Small intestine (tissue), 7 donors: ENCODE measurements around the gene CEP192. TPM values are rescaled to one million over a fixed set of nuclear protein-coding genes. Genes with fewer than 3 reads are reported as not detected.

Source experiments
- DNase-seq, 2 donors: peaks; one replicate each; pipeline versions ENCODE4 v3.0.0 to v3.0.0-alpha.2; 2013
- FAIRE-seq: peaks from 2 replicates; lab custom pipeline; 2012; peaks lifted over from hg19 to GRCh38; lab: Jason Lieb, UNC
- H3K27ac ChIP-seq, 3 donors: one replicate each; pipeline ENCODE4 v1.5.1; 2013; ENCODE audit warnings: low read length in 2 of 3, mild to moderate bottlenecking in 2 of 3, control low read depth in 1 of 3, inconsistent platforms in 1 of 3, low read depth in 1 of 3, moderate library complexity in 1 of 3
- H3K27me3 ChIP-seq, 3 donors: one replicate each; pipeline ENCODE4 v1.6.1; 2013; ENCODE audit warnings: low read length in 3 of 3, inconsistent platforms in 1 of 3; ENCODE audit not compliant: control insufficient read depth in 3 of 3, insufficient read depth in 3 of 3
- H3K36me3 ChIP-seq, 3 donors: one replicate each; pipeline ENCODE4 v1.6.1; 2013; ENCODE audit warnings: low read length in 3 of 3, inconsistent platforms in 1 of 3, low read depth in 1 of 3, mild to moderate bottlenecking in 1 of 3, moderate library complexity in 1 of 3; ENCODE audit not compliant: control insufficient read depth in 3 of 3, insufficient read depth in 2 of 3
- H3K4me1 ChIP-seq, 3 donors: one replicate each; pipeline ENCODE4 v1.6.1; 2013; ENCODE audit warnings: low read length in 2 of 3, inconsistent platforms in 1 of 3, low read depth in 1 of 3, mild to moderate bottlenecking in 1 of 3, moderate library complexity in 1 of 3; ENCODE audit not compliant: control insufficient read depth in 3 of 3, insufficient read depth in 2 of 3
- H3K4me3 ChIP-seq, 3 donors: one replicate each; pipeline ENCODE4 v1.5.1; 2013; ENCODE audit warnings: low read length in 3 of 3, control low read depth in 1 of 3, inconsistent platforms in 1 of 3, low read depth in 1 of 3, mild to moderate bottlenecking in 1 of 3, moderate library complexity in 1 of 3
- H3K9me3 ChIP-seq, 2 donors: one replicate each; pipeline ENCODE4 v1.6.1; 2013; ENCODE audit warnings: low read depth in 1 of 2, low read length in 1 of 2; ENCODE audit not compliant: control insufficient read depth in 2 of 2, insufficient read depth in 1 of 2
- WGBS, 3 donors: extraction: QIAGEN DNeasy Blood & Tissue Kit; methylation state at CpG; one replicate each; pipeline ENCODE4 v1.1.7; 2013; 5-methylcytosine and 5-hydroxymethylcytosine counted together
- polyA plus RNA-seq, 4 donors: library from polyadenylated mRNA; stranded (reverse) in 3 of 4; unstranded in 1 of 4; fragments of 200-250 nt in 3 of 4; fragments of 120-200 nt in 1 of 4; gene quantifications; one replicate each; pipeline versions ENCODE4 v1.2.1 to v1.2.3, GENCODE V29; 2013
- donor health status: healthy with polysubstance abuse.
- donor health status: control.
- donor health status: control.
- donor health status: Bipolar disorder and iron deficiency.
- donor health status: healthy.

Gene CEP192
- polyA plus RNA-seq, 4 donors: 9.6 to 29.3 (median 12.4) TPM

GRCh38 chr18:13011719-13012118 is 20.6 kb downstream of the CEP192 start:
- no peaks in the 10 kb centered on the region for H3K27me3 ChIP-seq
- FAIRE-seq: no peak
- no peak overlapping the region for H3K4me3 ChIP-seq
- H3K4me1 ChIP-seq: no peaks in the 10 kb centered on the region
- WGBS, 3 donors: 91 to 96% (median 95%) methylated on average over 5 of the region's 5 CpGs
- no peak overlapping the region for H3K27ac ChIP-seq
- peaks cover 8 to 28% (median 12%) of the 10 kb centered on the region in 3 donors for H3K36me3 ChIP-seq
- DNase-seq: peak in 1 of 2 donors; percentile 16
- no peaks in the 10 kb centered on the region for H3K9me3 ChIP-seq

- FAIRE-seq (no peak), DNase-seq (no peak)
- Histone ChIP-seq H3K4me3 (no peak overlapping the region), H3K9me3 (no peaks in the 10 kb centered on the region), H3K36me3 (peaks cover 10 to 18% (median 12%) of the 10 kb centered on the region in 3 donors), H3K27ac (no peak overlapping the region), H3K27me3 (no peaks in the 10 kb centered on the region), H3K4me1 (peaks cover 0 to 3% (median 0%) of the 10 kb centered on the region in 3 donors)
- WGBS, 3 donors: 91 to 96% (median 95%) methylated on average over 2 of the region's 2 CpGs
These were observed 23.1 kb downstream of the CEP192 start for GRCh38 chr18:13014232-13014631.

GRCh38 chr18:13014818-13015217 is 23.7 kb downstream of the CEP192 start:
- Histone ChIP-seq H3K27me3 (no peaks in the 10 kb centered on the region), H3K4me3 (no peak overlapping the region), H3K27ac (no peak overlapping the region), H3K9me3 (no peaks in the 10 kb centered on the region), H3K36me3 (peaks cover 10 to 15% (median 12%) of the 10 kb centered on the region in 3 donors), H3K4me1 (peaks cover 0 to 3% (median 0%) of the 10 kb centered on the region in 3 donors)
- FAIRE-seq (no peak), DNase-seq (no peak)
- 85 to 94% (median 92%) methylated on average over 4 of the region's 4 CpGs for WGBS, 3 donors

- no peaks in the 10 kb centered on the region for H3K27me3 ChIP-seq
- no peak for FAIRE-seq
- H3K36me3 ChIP-seq: peaks cover 11 to 15% (median 13%) of the 10 kb centered on the region in 3 donors
- H3K4me3 ChIP-seq: no peak overlapping the region
- H3K9me3 ChIP-seq: peaks cover 0 to under 1% of the 10 kb centered on the region in 2 donors
- H3K4me1 ChIP-seq: peaks cover 0 to 3% (median 0%) of the 10 kb centered on the region in 3 donors
- H3K27ac ChIP-seq: no peak overlapping the region
- WGBS, 3 donors: 18 to 61% (median 32%) methylated on average over 2 of the region's 2 CpGs
- DNase-seq: peak; percentile 50 to 70
These were observed 26.2 kb downstream of the CEP192 start for GRCh38 chr18:13017247-13017875.

- no peak for FAIRE-seq
- peaks cover 7 to 17% (median 12%) of the 10 kb centered on the region in 3 donors for H3K36me3 ChIP-seq
- peaks cover 0 to 3% (median 0%) of the 10 kb centered on the region in 3 donors for H3K4me1 ChIP-seq
- DNase-seq: no peak
- H3K27ac ChIP-seq: no peak overlapping the region
- WGBS, 3 donors: 74 to 78% (median 78%) methylated on average over 2 of the region's 2 CpGs
- H3K9me3 ChIP-seq: peaks cover 0 to 2% of the 10 kb centered on the region in 2 donors
- H3K27me3 ChIP-seq: no peaks in the 10 kb centered on the region
- no peak overlapping the region for H3K4me3 ChIP-seq
These were observed 27.2 kb downstream of the CEP192 start for GRCh38 chr18:13018374-13018773.

GRCh38 chr18:13019301-13019700 is 28.1 kb downstream of the CEP192 start:
- Histone ChIP-seq H3K36me3 (peaks cover 5 to 15% (median 6%) of the 10 kb centered on the region in 3 donors), H3K27ac (no peak overlapping the region), H3K4me3 (no peak overlapping the region), H3K9me3 (peaks cover 0 to 2% of the 10 kb centered on the region in 2 donors), H3K4me1 (peaks cover 0 to 3% (median 0%) of the 10 kb centered on the region in 3 donors), H3K27me3 (no peaks in the 10 kb centered on the region)
- no peak for FAIRE-seq
- WGBS, 3 donors: 61 to 74% (median 73%) methylated on average over 3 of the region's 3 CpGs
- no peak for DNase-seq

GRCh38 chr18:13022644-13023043 is 31.5 kb downstream of the CEP192 start:
- H3K27me3 ChIP-seq: no peaks in the 10 kb centered on the region
- peaks cover 0 to 3% (median 0%) of the 10 kb centered on the region in 3 donors for H3K4me1 ChIP-seq
- H3K27ac ChIP-seq: no peak overlapping the region
- H3K9me3 ChIP-seq: peaks cover 0 to 2% of the 10 kb centered on the region in 2 donors
- no peak overlapping the region for H3K4me3 ChIP-seq
- DNase-seq (no peak), FAIRE-seq (no peak)
- peaks cover 2 to 11% (median 8%) of the 10 kb centered on the region in 3 donors for H3K36me3 ChIP-seq

- DNase-seq (no peak), FAIRE-seq (no peak)
- 97 to 100% (median 97%) methylated on average over 2 of the region's 2 CpGs for WGBS, 3 donors
- Histone ChIP-seq H3K9me3 (peaks cover 0 to 2% of the 10 kb centered on the region in 2 donors), H3K4me1 (no peaks in the 10 kb centered on the region), H3K27ac (no peak overlapping the region), H3K4me3 (no peak overlapping the region), H3K27me3 (no peaks in the 10 kb centered on the region), H3K36me3 (peaks cover 2 to 7% (median 4%) of the 10 kb centered on the region in 3 donors)
These were observed 34.1 kb downstream of the CEP192 start for GRCh38 chr18:13025233-13025632.
